ENCODE measurements around the gene OR1I1.
A peak's percentile ranks its signal among the peaks of the same experiment; 100 is the strongest.

The OR1I1 gene

DNA sequence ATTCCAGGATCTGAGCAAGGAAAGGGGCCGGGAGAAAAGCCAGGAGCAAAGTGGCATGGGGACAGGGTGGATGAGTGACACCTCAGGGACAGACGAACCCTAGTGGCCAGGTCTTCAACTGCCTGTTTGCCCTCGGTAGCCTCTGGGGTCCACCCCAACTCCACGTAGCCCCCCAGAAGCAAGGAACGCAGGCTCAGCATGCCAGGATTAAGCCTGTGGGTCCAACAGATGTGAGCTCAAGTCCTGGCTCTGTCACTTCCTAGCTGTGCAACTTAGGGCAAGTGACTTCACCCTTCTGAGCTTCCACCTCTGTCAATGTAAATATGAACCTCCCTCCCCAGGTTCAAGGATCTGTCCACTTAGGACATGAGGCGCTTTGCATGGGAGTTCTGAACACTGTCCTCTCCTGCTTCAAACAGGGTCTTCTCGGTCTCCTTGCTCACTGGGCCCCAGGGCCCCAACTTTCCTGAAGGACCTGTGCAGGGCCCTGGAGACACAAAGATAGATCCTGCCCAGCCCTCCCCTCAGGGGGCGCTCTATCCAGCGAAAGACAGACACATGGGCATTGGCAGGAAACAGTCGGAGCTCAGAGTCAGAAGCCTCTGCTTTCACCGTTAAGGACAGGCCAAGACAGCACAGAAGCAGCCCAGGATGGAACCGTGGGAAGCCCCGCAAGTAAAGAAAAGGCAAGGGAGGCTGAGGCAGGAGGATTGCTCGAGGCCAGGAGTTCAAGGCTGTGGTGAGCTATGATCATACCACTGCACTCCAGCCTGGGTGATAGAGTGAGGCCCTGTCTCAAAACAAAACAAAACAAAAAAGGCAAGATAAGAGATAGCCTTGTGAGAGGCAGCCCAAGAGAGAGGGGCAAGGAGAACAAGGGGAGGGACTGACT lies 38.4 kb downstream of the OR1I1 start:
- DNase-seq = no peak

- DNase-seq = no peak
These were observed 40.5 kb downstream of the OR1I1 start for GRCh38 chr19:15122331-15123030.

GRCh38 chr19:15123031-15123890 lies 41.2 kb downstream of the OR1I1 start:
- no peak for DNase-seq

DNA sequence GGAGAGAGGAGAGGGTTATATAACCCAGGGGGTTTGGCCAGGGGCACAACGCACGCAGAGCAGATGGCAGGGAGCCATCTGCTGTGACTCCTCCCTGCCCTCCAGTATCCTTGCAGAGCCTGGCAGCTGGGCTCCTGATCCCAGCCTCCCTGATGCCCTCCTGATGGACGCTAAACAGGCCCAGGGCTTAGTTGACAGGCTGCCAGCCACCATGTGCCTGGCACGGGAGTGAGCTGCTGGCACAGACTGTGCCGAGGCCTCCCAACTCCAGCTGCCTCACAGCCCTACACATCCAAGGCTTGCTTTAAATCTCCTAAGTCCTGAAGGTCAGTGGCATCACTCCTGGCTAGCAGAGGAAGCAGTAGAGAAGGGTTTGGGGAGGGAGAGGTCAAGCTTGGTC lies 41.9 kb downstream of the OR1I1 start:
- DNase-seq = no peak

- DNase-seq = no peak
These were observed 42.7 kb downstream of the OR1I1 start for GRCh38 chr19:15124572-15125231.

- DNase-seq = peak; percentile 96
These were observed 43.4 kb downstream of the OR1I1 start for GRCh38 chr19:15125232-15126067.

- no peak for DNase-seq
These were observed 44.3 kb downstream of the OR1I1 start for GRCh38 chr19:15126131-15126910.

GRCh38 chr19:15128162-15128770 lies 46.3 kb downstream of the OR1I1 start:
- no peak for DNase-seq

- no peak for DNase-seq
These were observed 48.0 kb downstream of the OR1I1 start for GRCh38 chr19:15129856-15130585.

DNA sequence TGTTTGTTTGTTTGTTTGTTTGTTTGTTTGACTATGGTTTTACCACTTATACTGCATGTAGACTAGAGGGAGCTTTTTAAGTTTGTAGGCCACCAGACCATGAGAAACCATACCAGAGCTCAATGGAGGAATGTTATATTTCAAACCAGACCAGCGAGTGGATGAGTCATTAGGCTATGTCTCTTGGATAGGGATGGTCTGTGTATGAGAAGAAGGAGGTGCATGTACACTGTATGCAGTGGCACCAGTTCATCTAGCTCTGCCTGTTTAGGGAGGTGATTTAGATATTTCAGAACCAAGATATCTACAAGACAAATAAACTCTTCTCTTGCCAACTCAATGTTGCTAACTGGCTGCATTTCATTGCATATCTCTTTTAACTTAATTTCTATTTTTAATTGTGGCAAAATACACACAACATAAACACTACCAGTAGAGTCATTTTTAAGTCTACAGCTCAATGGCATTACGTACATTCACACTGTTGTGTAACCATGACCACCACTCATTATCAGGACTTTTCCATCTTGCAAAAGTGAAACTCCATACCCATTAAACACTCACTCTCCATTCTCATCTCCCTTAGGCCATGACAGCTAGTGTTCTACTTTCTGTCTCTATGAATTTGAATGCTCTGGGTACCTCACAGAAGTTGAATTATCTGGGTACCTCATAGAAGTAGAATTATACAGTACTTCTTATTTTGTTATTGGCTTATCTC lies 54.4 kb downstream of the OR1I1 start:
- DNase-seq = no peak

GRCh38 chr19:15137777-15138176 lies 55.8 kb downstream of the OR1I1 start:
- DNase-seq = no peak

GRCh38 chr19:15138427-15138826 lies 56.4 kb downstream of the OR1I1 start:
- DNase-seq = no peak

- no peak for DNase-seq
These were observed 59.1 kb downstream of the OR1I1 start for GRCh38 chr19:15141143-15141542.

- DNase-seq = no peak
These were observed 60.3 kb downstream of the OR1I1 start for GRCh38 chr19:15142313-15142712.
